Activated naive CD4-positive, alpha-beta T cell treated with anti-CD3 and anti-CD28 coated beads for 36 hours (primary cell): ENCODE data around the gene NCOR2. TPM values are rescaled to one million over a fixed set of nuclear protein-coding genes. Genes with fewer than 3 reads are reported as not detected.

Experiments
- CTCF ChIA-PET: fragments of 350-600 bp; sonication (Branson Sonifier 250); formaldehyde crosslinking; loops from one replicate; lab custom pipeline; 2021; ENCODE audit warnings: antibody characterized with exemption; lab: Charles Lee
- DNase-seq: peaks from one replicate; pipeline ENCODE4 v3.0.0-alpha.2; 2020
- H3K27ac Mint-ChIP-seq: one replicate; pipeline ENCODE4 v1.8.0; 2021; ENCODE audit warnings: mild to moderate bottlenecking, mixed read lengths
- H3K27me3 Mint-ChIP-seq: one replicate; pipeline ENCODE4 v1.8.0; 2021; ENCODE audit warnings: low read depth, mixed read lengths
- H3K36me3 Mint-ChIP-seq: one replicate; pipeline ENCODE4 v1.8.0; 2021; ENCODE audit warnings: low read depth, mixed read lengths
- H3K4me1 Mint-ChIP-seq: one replicate; pipeline ENCODE4 v1.8.0; 2021; ENCODE audit warnings: low read depth, mixed read lengths
- H3K4me3 Mint-ChIP-seq: one replicate; pipeline ENCODE4 v1.8.0; 2021; ENCODE audit warnings: mild to moderate bottlenecking, moderate library complexity, mixed read lengths
- H3K9me3 Mint-ChIP-seq: one replicate; pipeline ENCODE4 v1.8.0; 2021; ENCODE audit warnings: mixed read lengths
- intact Hi-C: fragments of 100-400 bp; cut with micrococcal nuclease; formaldehyde crosslinking; loops from one replicate; pipeline ENCODE4 v1.15.1; 2023
- total RNA-seq, 2 experiments: library from RNA; stranded (reverse); gene quantifications; one replicate each; pipeline ENCODE4 v1.2.3, GENCODE V29; 2021

The NCOR2 gene
- total RNA-seq, 2 experiments from 2014 or later: 102 TPM

DNA sequence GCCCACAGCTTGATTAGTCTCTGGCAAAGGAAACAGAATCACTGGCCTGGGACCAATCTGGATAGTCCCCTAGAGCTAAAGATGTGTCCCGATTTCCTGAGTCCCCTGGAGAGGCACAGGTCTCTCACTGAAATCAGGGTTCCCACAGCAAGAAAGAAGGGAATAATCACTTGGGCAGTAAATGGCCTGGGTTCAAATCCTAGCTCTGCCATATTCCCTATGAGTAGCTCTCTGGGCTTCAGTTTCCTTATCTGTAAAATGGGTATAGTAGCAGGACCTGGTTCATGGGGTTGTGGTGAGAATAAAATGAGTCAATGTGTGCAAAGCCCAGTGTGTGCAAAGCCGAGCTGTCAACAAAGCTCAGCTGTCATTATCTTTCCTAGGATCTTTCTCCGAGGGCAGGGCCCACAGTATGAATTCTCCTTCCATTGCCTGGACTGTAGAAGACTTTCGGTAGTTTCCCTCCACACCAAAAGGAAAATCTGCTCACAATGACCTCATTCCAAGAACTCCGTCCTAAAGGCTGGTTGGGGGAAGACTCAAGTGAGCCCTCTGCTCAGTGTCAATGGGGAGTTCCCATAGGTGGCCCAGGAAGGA is 12.6 kb upstream of the NCOR2 start:
- CTCF ChIA-PET: interaction anchor here (0.6 to 1.0 kb wide), 3 partner anchors 11 to 71 kb away, joined by 3 read pairs; no protein-coding TSS in a partner anchor
- no peaks in the 10 kb centered on the region for H3K4me1 Mint-ChIP-seq
- no peak overlapping the region for H3K4me3 Mint-ChIP-seq
- H3K27me3 Mint-ChIP-seq: no peaks in the 10 kb centered on the region
- peaks cover 7% of the 10 kb centered on the region for H3K9me3 Mint-ChIP-seq
- intact Hi-C loops: no loop called here
- DNase-seq: no peak
- no peaks in the 10 kb centered on the region for H3K36me3 Mint-ChIP-seq
- no peak overlapping the region for H3K27ac Mint-ChIP-seq

DNA sequence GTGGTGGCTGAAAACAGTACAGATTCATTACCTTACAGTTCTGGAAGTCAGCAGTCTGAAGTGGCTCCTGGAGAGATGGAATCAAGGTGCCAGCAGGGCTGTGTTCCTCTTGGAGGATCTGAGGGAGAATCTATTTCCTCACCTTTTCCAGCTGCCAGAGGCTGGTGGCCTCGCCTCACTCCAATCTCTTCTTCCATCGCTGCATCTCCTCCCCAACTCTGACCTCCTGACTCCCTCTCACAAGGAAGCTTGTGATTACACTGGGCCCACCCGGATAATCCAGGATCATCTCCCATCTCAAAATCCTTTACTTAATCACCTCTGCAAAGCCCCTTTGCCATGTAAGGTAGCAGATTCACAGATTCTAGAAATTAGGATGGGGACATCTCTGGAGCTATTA is 11.4 kb upstream of the NCOR2 start:
- intact Hi-C loops: no loop called here
- Mint-ChIP-seq H3K36me3 (no peaks in the 10 kb centered on the region), H3K27me3 (no peaks in the 10 kb centered on the region), H3K27ac (no peak overlapping the region), H3K9me3 (peaks cover 7% of the 10 kb centered on the region), H3K4me3 (no peak overlapping the region), H3K4me1 (no peaks in the 10 kb centered on the region)
- CTCF ChIA-PET: no interaction called here
- DNase-seq: no peak

GRCh38 chr12:124578445-124578844 is 11.0 kb upstream of the NCOR2 start:
- no peak overlapping the region for H3K4me3 Mint-ChIP-seq
- CTCF ChIA-PET: no interaction called here
- H3K36me3 Mint-ChIP-seq: no peaks in the 10 kb centered on the region
- H3K27ac Mint-ChIP-seq: no peak overlapping the region
- peaks cover 7% of the 10 kb centered on the region for H3K9me3 Mint-ChIP-seq
- intact Hi-C loops: no loop called here
- no peaks in the 10 kb centered on the region for H3K4me1 Mint-ChIP-seq
- DNase-seq: no peak
- no peaks in the 10 kb centered on the region for H3K27me3 Mint-ChIP-seq

DNA sequence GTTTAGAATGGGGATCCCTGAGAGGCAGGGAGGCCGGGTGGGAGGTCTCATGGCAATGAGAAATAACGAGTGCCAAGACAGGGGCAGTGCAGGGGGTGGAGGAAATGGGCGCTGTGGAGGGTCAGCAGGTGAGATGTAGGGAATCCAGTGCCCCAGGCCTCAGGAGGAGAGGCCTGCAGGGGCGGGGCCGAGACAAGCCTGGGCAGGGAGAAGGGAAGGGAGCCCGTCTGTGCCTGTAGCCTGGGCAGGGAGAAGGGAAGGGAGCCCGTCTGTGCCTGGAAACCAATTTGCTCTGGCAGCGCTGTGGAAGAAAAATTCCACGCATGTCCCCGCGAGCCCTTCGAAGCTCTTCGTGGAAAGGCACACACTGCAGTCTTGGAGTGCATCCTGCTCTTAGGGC is 10.6 kb upstream of the NCOR2 start:
- no peak for DNase-seq
- peaks cover 7% of the 10 kb centered on the region for H3K9me3 Mint-ChIP-seq
- intact Hi-C loops: no loop called here
- CTCF ChIA-PET: no interaction called here
- no peak overlapping the region for H3K27ac Mint-ChIP-seq
- no peaks in the 10 kb centered on the region for H3K4me1 Mint-ChIP-seq
- no peak overlapping the region for H3K4me3 Mint-ChIP-seq
- no peaks in the 10 kb centered on the region for H3K36me3 Mint-ChIP-seq
- H3K27me3 Mint-ChIP-seq: no peaks in the 10 kb centered on the region

- H3K27me3 Mint-ChIP-seq: no peaks in the 10 kb centered on the region
- CTCF ChIA-PET: no interaction called here
- no peak overlapping the region for H3K27ac Mint-ChIP-seq
- no peak overlapping the region for H3K4me3 Mint-ChIP-seq
- H3K36me3 Mint-ChIP-seq: no peaks in the 10 kb centered on the region
- intact Hi-C loops: no loop called here
- no peak for DNase-seq
- H3K9me3 Mint-ChIP-seq: peaks cover 7% of the 10 kb centered on the region
- H3K4me1 Mint-ChIP-seq: no peaks in the 10 kb centered on the region
Measured at GRCh38 chr12:124577374-124577773, 10.0 kb upstream of the NCOR2 start.

- Mint-ChIP-seq H3K36me3 (no peaks in the 10 kb centered on the region), H3K27ac (no peak overlapping the region), H3K4me1 (no peaks in the 10 kb centered on the region), H3K4me3 (no peak overlapping the region), H3K9me3 (peaks cover 7% of the 10 kb centered on the region), H3K27me3 (no peaks in the 10 kb centered on the region)
- CTCF ChIA-PET: no interaction called here
- no peak for DNase-seq
- intact Hi-C loops: no loop called here
Measured at GRCh38 chr12:124576061-124576650, 8.7 kb upstream of the NCOR2 start.

DNA sequence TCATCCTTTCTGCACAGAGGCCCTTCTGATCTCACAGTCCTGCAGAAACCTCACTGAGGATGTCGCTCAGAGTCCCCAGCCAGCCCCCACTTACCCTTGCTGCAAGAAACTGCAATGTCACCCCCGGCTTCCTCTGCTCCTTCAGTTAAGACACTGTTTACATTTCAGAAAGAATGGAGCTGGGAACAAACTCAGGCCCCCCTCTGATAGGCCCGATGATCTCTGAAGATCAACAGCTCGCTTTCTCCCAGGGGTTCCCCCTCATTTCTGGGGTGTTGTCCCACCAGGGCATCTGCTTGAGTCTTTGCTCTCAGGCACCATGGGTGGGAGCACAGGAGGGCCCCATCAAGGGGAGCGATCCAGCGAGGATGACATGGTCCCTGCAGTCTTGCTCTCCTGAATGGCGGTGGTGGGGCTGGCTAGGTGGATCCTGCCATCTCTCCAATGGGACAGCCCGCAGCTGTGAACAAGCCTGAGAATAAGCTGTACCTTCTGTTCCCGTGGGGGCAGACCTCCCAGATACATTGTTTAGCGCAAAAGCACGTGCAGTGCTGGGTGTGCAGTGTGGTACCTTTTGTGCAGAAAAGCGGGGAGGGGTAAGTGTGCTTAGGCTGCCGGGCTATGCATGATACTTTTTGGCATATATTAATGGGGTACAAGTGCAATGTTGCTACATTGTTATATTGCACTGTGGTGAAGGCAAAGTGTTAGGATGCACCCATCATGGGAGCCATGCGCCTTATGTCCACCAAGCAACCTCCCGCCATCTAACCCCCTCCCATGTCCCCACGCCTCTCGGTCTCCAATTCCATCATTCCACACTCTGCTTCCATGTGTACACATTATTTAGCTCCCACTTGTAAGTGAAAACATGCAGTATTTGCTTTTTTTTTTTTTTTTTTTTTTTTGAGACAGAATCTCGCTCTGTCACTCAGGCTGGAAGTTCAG is 6.7 kb upstream of the NCOR2 start:
- Mint-ChIP-seq H3K4me3 (no peak overlapping the region), H3K27ac (no peak overlapping the region), H3K9me3 (no peaks in the 10 kb centered on the region), H3K27me3 (no peaks in the 10 kb centered on the region), H3K36me3 (no peaks in the 10 kb centered on the region), H3K4me1 (no peaks in the 10 kb centered on the region)
- no peak for DNase-seq
- intact Hi-C loops: no loop called here
- CTCF ChIA-PET: no interaction called here

- no peaks in the 10 kb centered on the region for H3K36me3 Mint-ChIP-seq
- intact Hi-C loops: no loop called here
- H3K27me3 Mint-ChIP-seq: no peaks in the 10 kb centered on the region
- H3K27ac Mint-ChIP-seq: no peak overlapping the region
- H3K4me3 Mint-ChIP-seq: no peak overlapping the region
- H3K4me1 Mint-ChIP-seq: peaks cover 9% of the 10 kb centered on the region
- DNase-seq: no peak
- no peaks in the 10 kb centered on the region for H3K9me3 Mint-ChIP-seq
- CTCF ChIA-PET: no interaction called here
Measured at GRCh38 chr12:124571556-124571955, 4.1 kb upstream of the NCOR2 start.

- Mint-ChIP-seq H3K27me3 (no peaks in the 10 kb centered on the region), H3K4me3 (no peak overlapping the region), H3K27ac (no peak overlapping the region), H3K9me3 (no peaks in the 10 kb centered on the region), H3K36me3 (no peaks in the 10 kb centered on the region), H3K4me1 (peaks cover 9% of the 10 kb centered on the region)
- CTCF ChIA-PET: interaction anchor here (0.5 kb wide), 1 partner anchor 157 kb away, joined by 3 read pairs; no protein-coding TSS in a partner anchor
- no peak for DNase-seq
- intact Hi-C loops: no loop called here
Measured at GRCh38 chr12:124570810-124571209, 3.4 kb upstream of the NCOR2 start.

- CTCF ChIA-PET: interaction anchor here (0.6 to 1.7 kb wide), 7 partner anchors 11 to 217 kb away, joined by 3 to 6 read pairs (median 3); no protein-coding TSS in a partner anchor
- Mint-ChIP-seq H3K4me1 (peaks cover 19% of the 10 kb centered on the region), H3K27me3 (no peaks in the 10 kb centered on the region), H3K4me3 (no peak overlapping the region), H3K9me3 (no peaks in the 10 kb centered on the region), H3K27ac (no peak overlapping the region), H3K36me3 (no peaks in the 10 kb centered on the region)
- intact Hi-C loops: loop anchor here (2.0 to 10.0 kb wide), 6 partner anchors 177 to 857 kb away; partner anchors contain the start of gene ATP6V0A2
- no peak for DNase-seq
Measured at GRCh38 chr12:124569375-124570148, 2.1 kb upstream of the NCOR2 start.

- peak overlapping the region; percentile 80 for H3K4me3 Mint-ChIP-seq
- H3K9me3 Mint-ChIP-seq: no peaks in the 10 kb centered on the region
- CTCF ChIA-PET: interaction anchor here (0.6 to 1.7 kb wide), 6 partner anchors 12 to 218 kb away, joined by 3 to 6 read pairs (median 3); no protein-coding TSS in a partner anchor
- H3K36me3 Mint-ChIP-seq: no peaks in the 10 kb centered on the region
- H3K4me1 Mint-ChIP-seq: peaks cover 27% of the 10 kb centered on the region
- no peak overlapping the region for H3K27ac Mint-ChIP-seq
- H3K27me3 Mint-ChIP-seq: no peaks in the 10 kb centered on the region
- intact Hi-C loops: loop anchor here (1.0 to 10.0 kb wide), 12 partner anchors 41 to 856 kb away; partner anchors contain the start of gene ATP6V0A2
- DNase-seq: peak; percentile 60
Measured at GRCh38 chr12:124568431-124569374, 1.3 kb upstream of the NCOR2 start.
